Right ventricle myocardium superior (tissue), 1 donor: ENCODE measurements around the gene TBC1D1. TPM values are rescaled to one million over a fixed set of nuclear protein-coding genes. Genes with fewer than 3 reads are reported as not detected.

Experiments
- ATAC-seq: fragments of 200-7000 bp; cut with Tn5 transposase; one replicate; pipeline ENCODE4 v1.9.1; 2020; ENCODE audit warnings: mild to moderate bottlenecking; ENCODE audit not compliant: poor library complexity
- DNase-seq: peaks from one replicate; pipeline ENCODE4 v3.0.0-alpha.2; 2020
- intact Hi-C: fragments of 100-400 bp; cut with DNase I; formaldehyde crosslinking; loops from one replicate; pipeline ENCODE4 v1.11.2; 2022
- total RNA-seq: library from RNA; stranded (reverse); fragmentation: NEBNext Ultra II Directional; extraction: Animal tissue kit (Norgen Biotek cat#: 25700); gene quantifications from one replicate; pipeline ENCODE4 v1.2.1, GENCODE V29; 2021
- donor health status: DM: no; HTN: yes; CAD: no; lungs with severe emphysema.

The TBC1D1 gene
- total RNA-seq, 1 donor from 2014 or later, result 125 TPM

DNA sequence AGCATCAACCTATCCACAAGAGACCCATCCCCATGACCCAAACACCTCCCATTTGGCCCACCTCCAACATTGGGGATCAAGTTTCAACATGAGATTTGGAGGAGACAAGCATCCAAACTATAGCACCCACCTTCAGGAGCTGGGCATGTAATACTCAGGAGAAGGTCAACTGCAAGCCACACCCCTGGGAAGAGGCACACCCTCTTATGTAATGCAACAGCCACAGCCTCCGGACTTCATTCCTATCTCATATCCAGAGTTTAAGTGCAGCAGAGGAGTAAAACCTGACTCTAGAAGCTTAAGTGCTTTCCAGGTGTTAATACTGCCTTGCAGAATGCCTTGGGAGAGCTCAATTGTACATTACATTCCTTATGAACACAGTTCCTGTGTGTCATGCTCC, 266.7 kb downstream of the TBC1D1 start:
- intact Hi-C loops, result no loop called here
- no peak for ATAC-seq
- DNase-seq, result no peak

DNA sequence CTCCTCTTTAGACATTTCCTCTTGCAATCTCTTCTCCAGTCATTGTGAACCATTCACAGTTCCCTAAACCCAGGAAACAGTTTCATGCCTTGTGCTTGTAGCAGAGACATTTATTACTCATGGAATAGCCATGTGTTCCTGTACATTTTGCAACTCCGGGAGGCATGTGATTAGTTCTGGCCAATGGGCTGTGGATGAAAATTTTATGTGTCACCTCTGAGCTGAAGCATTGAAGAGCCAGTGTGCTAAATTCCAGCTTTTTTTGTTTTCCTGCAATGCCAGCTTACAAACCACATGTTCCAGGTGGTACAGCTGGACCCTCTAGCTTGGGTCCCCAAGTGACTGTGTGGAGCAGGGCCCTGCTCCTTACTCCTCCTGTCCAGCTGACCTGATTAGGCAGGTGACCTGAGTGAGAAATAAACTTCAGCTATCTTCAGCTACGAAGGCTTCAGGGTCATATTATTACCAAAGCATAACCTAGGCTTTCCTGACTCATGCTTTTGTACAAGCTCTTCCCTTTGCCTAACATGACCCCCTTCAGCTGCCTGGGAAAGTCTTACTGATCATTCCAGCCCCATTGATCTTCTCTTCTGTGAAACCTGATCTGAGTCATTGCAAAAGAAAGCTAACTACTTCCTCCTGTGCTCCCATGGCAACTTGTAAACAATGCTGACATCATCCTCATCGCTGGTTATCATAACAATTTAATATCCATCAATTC, 269.8 kb downstream of the TBC1D1 start:
- DNase-seq (no peak), ATAC-seq (peak; percentile 64)
- intact Hi-C loops, result no loop called here

DNA sequence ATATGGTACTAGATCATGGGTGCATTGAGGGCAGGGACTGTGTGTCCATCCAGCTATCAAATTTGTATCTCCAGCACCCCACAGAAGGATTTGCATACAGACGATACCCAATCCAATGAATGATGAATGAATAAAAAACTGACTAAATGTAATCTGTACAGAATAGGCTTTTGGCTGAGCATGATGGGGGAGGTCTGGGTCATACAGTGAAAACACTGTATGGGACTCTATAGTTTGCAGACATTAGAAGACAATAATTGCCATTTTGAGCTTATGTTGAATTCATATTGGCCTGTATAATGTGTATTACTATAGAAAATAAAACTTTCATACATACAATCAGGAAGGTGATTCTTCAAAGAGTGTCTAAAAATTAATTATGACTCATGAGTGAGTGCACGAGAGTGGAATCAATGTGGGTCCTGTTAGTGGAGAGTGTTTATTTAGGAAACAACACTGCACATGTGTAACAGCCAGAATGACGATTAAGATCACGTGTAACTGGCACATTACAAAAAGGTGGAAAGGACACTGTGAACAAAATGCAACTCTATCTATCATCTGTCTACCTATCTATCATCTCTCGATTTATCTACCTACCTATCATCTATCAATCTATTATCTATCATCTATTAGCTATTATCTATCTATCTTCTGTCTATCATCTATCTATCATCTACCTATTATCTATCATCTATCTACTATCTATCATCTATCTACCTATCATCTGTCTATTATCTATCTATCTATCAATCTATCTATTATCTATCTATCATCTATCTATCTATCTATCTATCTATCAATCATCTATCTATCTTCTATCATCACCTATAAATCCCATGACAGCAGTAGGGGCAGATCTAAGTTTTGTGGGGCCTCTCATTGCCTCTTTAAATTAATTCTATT, 270.6 kb downstream of the TBC1D1 start:
- DNase-seq, result no peak
- intact Hi-C loops, result no loop called here
- ATAC-seq, result no peak

DNA sequence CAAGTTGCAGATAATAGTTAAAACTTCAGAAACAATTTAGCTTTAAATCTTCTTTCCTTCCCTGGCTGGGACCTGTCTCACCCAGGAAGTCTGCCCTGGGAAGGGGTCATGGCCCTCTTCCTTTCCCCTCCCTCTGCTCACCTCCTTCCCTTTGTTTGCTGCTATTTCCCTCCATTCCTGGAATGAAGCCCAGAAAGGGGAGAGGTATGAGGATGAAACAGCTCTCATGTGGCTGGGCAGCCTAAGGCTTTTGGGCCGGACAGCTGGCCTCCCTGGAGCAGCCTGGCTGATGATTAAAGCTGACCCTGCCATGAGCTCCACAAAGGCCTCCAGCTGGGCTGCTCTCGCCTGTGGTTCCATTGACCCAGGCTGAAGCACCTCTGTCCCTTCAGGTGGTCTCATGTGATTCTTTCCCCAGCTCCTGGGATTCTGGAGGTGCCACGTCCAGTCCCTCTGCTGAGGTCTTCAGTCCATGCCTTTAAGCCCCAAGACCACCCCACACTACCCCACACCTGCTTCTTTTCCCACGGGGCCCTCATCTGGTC, 271.4 kb downstream of the TBC1D1 start:
- no peak for DNase-seq
- ATAC-seq, result peak; percentile 26
- intact Hi-C loops, result no loop called here

DNA sequence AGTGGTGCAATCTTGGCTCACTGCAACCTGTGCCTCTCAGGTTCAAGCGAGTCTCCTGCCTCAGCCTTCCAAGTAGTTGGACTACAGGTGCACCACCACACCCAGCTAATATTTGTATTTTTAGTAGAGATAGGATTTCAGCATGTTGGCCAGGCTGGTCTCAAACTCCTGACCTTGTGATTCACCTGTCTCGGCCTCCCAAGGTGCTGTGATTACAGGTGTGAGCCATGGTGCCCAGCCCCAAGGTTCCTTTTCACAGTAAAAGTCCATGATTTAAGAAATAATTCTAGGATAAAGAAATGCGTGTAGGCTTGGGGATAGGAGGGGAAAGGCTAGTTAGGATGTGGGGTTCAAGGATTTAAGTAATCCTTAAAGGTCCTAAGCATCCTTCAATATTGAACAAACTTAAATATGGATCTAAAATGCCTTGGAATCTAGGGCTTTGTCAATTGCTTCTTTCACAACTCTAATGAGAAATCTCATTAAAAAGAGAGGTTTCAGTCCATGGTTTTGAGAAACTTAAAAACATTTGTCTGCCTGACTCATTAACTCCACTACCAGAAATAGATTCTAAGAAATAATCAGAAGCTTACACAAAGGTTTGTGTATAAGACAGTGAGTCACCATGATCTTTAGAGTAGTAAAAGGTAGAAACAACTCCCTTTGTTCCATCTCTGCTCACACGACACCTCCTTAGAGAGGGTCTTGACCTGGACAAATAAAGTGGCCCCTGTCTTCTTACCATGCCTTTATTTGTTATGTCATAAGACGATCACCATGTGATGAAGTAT, 272.5 kb downstream of the TBC1D1 start:
- ATAC-seq (no peak), DNase-seq (no peak)
- intact Hi-C loops, result no loop called here

DNA sequence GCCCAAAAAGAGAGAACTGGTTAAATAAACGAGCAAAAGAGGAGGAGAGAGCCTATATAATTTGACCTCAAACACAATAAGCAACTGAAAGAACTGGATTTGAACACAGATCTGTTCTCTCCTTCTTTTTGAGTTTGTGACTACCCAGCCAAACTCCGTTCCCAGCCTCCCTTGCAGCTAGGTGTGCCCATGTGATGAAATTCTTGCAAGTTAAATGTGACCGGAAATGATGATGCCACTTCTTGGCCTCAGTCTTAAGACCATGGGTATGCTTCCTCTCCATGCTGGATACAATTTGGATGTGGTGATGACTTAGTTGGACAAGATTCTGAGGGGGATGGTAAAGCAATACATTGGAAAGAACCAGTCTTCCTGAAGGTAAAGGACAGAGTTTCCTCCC, 273.5 kb downstream of the TBC1D1 start:
- ATAC-seq, result no peak
- intact Hi-C loops, result no loop called here
- DNase-seq, result no peak

DNA sequence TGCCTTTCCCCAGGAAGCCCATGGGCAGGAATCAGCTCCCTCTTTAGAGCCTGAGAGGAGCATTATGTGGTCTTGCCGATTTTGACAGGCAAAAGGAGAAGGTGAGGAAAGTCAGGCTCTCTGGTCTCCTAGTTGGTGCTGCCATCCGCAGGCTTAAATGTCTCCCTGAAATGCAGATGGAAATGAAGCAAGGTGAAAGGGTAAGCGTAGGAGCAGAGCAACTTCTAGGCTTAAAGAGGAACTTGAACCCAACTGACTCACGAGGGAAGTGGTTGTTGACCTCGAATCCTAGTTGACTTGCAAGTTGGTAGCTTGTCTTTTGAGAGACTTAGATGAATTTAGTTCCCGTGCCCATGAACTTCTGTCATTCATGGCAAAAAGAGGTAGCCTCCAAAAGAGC, 275.2 kb downstream of the TBC1D1 start:
- intact Hi-C loops, result no loop called here
- ATAC-seq, result no peak
- DNase-seq, result no peak

DNA sequence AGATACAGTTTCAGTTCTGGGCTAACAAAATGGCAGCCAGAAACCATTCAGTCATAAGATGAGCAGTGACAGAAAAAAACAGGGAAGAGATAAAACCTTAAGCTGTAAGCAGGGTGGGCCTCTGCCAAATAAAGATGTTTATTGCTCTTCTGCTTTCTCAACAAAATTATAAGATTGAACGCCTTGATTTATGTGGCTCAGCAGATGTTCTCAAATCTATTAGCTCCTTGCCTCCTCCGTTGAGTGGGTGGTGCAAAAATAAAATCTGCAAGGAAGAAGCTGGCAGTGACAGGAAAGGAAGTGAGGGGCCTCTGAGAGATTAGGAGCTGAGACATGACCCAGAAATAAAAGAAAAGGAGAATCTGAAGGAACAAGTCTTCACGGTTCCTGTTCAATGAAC, 275.9 kb downstream of the TBC1D1 start:
- intact Hi-C loops, result no loop called here
- ATAC-seq (no peak), DNase-seq (no peak)

DNA sequence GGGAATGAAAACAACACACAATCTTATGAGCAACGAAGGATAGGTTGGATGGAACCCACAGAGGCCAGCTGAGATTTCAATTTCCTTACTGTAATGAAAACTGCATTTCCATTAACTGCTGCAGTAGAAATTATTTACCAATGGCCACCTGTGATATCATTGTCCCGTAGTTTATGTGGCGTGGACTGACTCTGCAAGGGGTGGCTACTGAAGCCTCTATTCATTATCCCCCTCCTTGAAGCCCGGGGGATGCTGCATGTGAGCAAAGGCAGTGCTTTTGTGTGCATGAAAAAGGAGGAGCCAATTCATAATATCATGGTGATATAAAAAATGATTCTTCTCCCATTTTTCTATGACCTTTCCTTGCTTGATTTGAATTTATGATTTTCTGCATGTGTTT, 277.1 kb downstream of the TBC1D1 start:
- DNase-seq, result no peak
- ATAC-seq, result no peak
- intact Hi-C loops, result no loop called here

DNA sequence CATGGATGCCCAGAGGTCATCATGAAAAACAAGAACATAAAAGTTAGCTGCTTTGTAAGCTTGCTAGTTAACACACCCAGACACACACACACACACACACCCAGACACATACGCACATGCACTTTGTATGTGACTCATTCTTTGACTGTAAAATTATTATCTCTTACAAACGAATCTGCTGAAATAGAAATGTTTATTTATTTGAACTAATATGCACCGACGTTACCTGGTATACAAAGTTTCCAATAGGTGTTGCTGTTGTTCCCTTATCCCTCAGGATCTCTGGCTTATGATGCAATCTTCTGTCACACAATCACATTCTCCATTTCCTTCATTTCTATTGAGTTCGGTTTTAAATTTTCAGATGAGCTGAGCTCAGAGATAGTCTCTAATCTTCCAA, 278.6 kb downstream of the TBC1D1 start:
- no peak for DNase-seq
- intact Hi-C loops, result no loop called here
- ATAC-seq, result no peak

DNA sequence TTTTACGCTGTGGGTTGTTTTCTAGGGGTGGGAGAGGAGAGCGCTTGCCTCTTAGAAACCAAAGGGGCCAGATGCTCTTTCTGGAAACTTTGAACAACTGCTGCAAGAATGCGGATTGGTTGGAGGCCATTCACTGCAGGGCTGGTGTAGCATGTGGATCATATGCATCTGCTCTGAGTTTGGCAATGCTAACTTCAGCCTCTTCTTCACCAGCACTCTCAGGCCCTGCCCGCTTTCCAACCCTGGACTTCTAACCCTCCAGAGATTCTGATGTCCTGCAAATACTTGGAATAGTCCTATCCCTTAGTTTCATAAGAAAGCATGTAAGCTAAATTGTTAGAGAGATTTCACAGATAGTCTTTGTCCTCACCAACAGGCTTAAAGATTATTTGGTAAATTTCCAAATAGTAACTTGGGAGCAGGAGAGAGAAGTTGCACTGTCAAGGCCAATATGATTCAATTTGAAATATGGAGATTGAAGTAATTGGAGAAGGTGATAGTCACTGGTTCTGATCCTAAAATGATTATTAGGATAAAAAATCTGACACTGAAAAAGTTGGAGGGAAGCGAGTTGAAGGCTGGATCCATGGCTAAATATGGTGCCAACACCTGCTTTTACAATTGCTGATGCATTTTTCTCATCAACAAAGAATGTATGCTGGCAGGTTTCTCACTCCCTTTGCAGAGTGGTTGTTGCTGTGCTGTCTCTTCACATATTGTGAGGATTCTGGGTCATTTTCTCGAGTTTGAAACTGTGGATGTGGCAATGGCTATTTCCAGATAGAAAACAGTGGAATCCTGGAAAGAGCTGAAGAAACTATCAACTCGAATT, 279.7 kb downstream of the TBC1D1 start:
- intact Hi-C loops, result no loop called here
- ATAC-seq (no peak), DNase-seq (no peak)

DNA sequence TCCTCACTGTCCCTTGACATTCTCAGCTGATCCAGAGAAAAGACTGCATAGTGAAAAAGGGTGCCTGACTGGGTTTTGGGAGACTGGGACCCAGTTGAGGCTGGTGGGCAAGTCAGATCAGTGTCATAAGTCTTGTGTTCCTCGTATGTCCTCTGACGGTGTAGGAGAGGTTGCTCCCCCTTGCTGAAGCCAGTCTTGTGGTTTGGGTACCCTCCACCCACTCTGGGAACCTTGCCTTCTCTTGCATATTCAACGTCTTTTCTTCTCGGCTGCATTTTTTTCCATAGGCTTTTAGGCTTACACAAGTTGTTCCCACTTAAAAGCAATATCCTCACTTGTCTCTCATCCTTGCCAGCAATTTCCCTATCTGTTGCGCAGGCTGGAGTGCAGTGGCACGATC, 281.2 kb downstream of the TBC1D1 start:
- intact Hi-C loops, result no loop called here
- ATAC-seq (no peak), DNase-seq (no peak)

DNA sequence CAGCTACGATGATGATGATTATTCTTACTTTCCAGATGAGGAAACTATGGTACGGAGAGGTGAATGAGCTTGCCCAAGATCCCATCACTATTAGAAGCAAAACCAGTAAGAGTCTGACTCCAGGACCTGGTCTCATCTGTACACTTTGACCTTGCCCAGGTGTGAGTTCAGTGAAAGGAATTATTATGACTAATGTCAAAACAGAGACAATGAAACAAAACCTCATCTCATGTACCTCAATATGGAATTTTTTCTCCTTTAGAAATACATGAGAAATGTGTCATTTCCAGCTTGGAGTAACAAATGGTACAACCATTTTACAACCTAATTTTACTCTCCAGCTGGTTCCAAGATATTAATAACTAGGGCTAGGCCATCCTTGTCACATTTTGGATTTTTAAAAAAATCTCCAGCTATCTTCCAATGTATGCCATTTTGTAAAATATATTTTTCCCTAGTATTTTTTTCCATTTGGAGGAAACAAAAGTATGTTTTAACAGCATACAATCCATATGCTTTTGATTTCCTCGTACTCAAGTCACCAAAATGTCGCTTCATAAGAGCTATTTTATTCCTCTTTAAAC, 283.1 kb downstream of the TBC1D1 start:
- intact Hi-C loops, result no loop called here
- DNase-seq (no peak), ATAC-seq (no peak)

DNA sequence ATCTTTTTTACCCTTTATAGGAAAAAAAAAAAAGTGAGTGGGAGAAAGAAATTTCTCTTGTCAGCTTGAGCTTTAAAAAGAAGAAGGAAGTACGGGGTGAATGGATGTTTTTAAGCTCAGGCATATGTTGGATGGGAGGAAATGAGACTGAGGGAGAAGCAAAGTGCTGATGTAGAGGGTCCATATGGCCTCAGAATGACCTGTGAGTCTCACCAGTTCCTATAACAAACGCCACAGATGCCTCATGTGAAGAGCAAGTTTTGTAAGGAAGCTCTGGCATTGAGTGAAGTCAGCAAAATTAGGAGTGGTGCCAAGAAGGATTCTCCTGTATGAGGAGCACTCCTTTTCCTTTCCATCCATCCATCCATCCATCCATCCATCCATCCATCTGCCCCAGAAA, 283.9 kb downstream of the TBC1D1 start:
- intact Hi-C loops, result loop anchor here (5.0 kb wide), 1 partner anchor 112 kb away; no protein-coding TSS in a partner anchor
- DNase-seq, result no peak

DNA sequence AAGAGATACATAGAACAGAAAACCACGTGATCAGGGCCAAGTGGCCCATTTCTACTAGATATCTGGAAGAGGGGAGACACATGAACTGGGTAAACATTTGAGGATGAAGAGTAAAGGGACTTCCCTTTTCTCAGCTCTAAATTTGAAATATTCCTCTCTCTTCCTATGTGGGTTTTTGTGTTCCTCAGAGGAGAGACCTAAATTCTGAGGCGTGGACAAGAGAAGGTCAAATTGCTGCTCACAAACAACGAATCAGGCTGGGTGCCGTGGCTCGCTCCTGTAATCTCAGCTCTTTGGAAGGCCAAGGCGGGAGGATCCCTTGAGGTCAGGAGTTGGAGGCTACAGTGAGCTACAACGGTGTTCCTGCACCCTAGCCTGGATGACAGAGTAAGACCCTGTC, 285.3 kb downstream of the TBC1D1 start:
- ATAC-seq (no peak), DNase-seq (no peak)
- intact Hi-C loops, result loop anchor here (5.0 kb wide), 1 partner anchor 114 kb away; no protein-coding TSS in a partner anchor

More for the DNA sequence above, 283.9 kb downstream of the TBC1D1 start:
- peak; percentile 39 for ATAC-seq

DNA sequence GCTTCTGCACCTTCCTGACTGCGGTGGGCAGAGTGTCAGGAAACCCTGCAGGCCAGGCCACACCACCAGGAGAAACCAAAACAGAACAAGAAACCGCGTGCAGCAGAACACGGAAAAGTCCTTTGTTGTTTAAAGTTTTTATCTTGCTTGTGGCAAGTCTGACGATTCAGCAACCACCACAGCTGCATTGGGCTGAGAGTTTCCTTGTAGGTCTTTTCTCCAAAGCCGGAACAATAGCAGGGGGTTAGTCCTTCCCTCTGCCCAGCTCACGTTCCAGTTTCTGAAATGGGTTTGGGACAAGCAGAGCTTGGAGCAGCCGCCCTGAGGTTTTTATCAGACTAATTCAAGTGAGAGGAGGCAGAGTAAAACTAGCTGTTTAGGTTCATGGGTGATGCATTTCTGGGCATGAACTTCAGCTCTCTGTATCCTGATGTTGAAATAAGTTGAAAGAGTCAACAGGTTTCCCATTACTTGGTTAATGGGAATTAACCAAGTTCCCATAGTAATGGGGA, 286.2 kb downstream of the TBC1D1 start:
- intact Hi-C loops, result loop anchor here (5.0 kb wide), 1 partner anchor 115 kb away; no protein-coding TSS in a partner anchor
- ATAC-seq (peak; percentile 50), DNase-seq (peak; percentile 57)

DNA sequence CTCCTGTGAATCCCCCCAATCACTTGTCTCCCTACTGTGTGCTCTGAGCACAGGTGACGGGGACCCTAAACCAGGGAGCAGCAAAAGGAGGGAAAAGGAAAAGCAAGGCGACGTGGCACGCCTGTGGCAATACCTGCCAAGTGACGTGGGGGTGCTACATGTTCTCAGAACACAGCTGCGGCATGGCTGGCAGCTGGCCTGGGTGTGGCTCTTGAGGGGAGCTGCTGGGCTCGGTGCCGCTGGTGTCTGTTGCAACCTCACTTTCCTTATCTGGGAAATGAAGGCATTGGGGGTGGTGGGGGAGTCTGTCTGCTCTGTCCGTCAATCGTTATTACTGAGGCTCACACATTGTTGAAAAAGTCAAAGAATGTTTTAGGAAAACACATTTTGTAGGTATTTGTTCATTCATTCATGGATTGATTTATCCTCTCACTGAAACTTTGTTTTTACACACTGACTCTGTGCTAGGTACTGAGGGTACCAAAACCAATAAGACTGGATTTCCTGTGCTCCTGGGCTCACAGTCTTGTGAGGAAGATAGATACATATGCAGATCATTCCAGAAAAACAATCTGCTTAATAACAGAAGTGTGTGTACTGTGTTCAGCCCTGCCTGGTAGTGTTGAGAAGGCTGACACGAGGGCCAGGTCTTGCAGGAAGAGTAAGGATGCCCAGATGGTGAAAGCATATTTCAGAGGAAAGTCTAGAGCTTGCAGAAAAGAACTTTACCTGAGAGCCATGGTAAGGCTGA, 286.9 kb downstream of the TBC1D1 start:
- ATAC-seq, result peak; percentile 83
- intact Hi-C loops, result loop anchor here (2.0 to 5.0 kb wide), 3 partner anchors 116 to 553 kb away; no protein-coding TSS in a partner anchor
- DNase-seq, result peak; percentile 93
